Brain microvascular endothelial cell (primary cell): Measurements from ENCODE around the gene GNG7.

ENCODE experiments used
- DNase-seq: peaks from one replicate; pipeline ENCODE4 v3.0.0-alpha.2; 2020
- H3K27ac ChIP-seq: fragments of 250-450 bp; sonication (Bioruptor Pico); 2 replicates; pipeline ENCODE4 v1.5.1; 2020; ENCODE audit warnings: mild to moderate bottlenecking, moderate library complexity
- H3K27me3 ChIP-seq: fragments of 250-450 bp; sonication (Bioruptor Pico); replicated peaks from 2 replicates; pipeline ENCODE4 v1.5.1; 2020; ENCODE audit warnings: mild to moderate bottlenecking
- H3K36me3 ChIP-seq: fragments of 250-450 bp; sonication (Bioruptor Pico); replicated peaks from 2 replicates; pipeline ENCODE4 v1.5.1; 2020; ENCODE audit warnings: mild to moderate bottlenecking
- H3K4me3 ChIP-seq: 2 replicates; pipeline ENCODE4 v1.5.1; 2011; ENCODE audit warnings: low read depth, mild to moderate bottlenecking, control low read depth, low read length, moderate library complexity
- in situ Hi-C: cut with HindIII; loops from 2 replicates; pipeline ENCODE4 v1.10.0; 2017; ENCODE audit warnings: low sequenced_read_pairs, low pct_ligation_motif_present
- TF ChIP-seq, protein P1 (sequence below): IDR thresholded peaks from 2 replicates; pipeline ENCODE4 v1.5.1; 2011; ENCODE audit warnings: low read depth, mild to moderate bottlenecking, moderate library complexity, low read length, control low read depth, inconsistent platforms; ENCODE audit errors: missing control alignments

Gene GNG7

DNA sequence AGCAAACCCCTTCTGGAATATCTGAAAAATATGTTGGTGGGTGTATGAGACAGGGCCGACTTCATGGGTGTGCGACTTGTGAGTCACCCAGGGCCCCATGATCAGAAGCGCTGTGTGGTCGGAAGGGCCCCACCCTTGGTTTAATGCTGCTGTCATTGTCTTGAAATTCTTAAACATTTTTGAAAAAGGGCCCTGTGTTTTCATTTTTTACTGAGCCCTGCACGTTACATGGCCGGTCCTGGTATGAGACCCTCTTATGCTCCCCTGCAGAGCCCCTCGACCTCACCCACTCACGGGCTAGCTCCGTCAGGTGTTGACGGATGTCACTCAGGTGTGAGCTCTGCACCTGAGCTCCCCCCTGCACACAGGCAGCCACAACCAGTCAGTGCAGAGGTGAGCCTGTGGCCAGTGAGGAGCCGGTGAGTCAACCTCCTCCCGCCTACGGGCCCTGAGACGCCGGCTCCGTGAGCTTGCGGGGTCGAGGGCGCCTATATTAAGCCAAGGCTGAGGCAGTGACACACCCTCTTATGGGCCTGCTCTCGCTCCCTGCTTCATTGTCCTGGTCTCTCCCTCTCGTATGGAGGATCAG lies 198.9 kb downstream of the GNG7 start:
- Histone ChIP-seq H3K36me3 (no peaks in the 10 kb centered on the region), H3K27ac (peak overlapping the region; percentile 84), H3K27me3 (no peaks in the 10 kb centered on the region), H3K4me3 (no peak overlapping the region)
- in situ Hi-C loops = no loop called here
- peak; percentile 75 for DNase-seq
- TF ChIP-seq, protein P1, sequence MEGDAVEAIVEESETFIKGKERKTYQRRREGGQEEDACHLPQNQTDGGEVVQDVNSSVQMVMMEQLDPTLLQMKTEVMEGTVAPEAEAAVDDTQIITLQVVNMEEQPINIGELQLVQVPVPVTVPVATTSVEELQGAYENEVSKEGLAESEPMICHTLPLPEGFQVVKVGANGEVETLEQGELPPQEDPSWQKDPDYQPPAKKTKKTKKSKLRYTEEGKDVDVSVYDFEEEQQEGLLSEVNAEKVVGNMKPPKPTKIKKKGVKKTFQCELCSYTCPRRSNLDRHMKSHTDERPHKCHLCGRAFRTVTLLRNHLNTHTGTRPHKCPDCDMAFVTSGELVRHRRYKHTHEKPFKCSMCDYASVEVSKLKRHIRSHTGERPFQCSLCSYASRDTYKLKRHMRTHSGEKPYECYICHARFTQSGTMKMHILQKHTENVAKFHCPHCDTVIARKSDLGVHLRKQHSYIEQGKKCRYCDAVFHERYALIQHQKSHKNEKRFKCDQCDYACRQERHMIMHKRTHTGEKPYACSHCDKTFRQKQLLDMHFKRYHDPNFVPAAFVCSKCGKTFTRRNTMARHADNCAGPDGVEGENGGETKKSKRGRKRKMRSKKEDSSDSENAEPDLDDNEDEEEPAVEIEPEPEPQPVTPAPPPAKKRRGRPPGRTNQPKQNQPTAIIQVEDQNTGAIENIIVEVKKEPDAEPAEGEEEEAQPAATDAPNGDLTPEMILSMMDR = no peak

DNA sequence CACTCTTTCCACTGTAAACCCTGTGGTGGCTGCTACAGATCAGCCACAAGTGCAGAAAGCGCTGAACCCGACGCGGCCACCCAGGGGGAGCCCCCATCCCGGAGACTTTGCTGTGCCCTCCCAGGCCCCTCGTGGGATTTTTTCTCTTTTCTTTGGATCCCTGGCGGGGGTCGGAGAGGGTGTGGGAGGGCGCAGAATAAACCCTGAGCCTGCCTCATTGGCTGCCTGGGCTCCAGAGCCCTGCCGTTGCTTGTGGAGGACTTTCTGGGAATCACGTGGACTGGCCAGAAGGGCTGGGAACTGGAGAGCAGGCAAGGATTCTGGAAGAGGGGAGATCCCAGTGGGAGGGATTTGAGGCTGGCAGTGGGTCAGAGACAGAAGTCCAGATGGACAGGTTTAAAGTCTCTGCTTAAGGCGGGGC lies 201.6 kb downstream of the GNG7 start:
- no peak overlapping the region for H3K4me3 ChIP-seq
- H3K27me3 ChIP-seq = no peaks in the 10 kb centered on the region
- TF ChIP-seq, protein P1 = no peak
- no peaks in the 10 kb centered on the region for H3K36me3 ChIP-seq
- in situ Hi-C loops = no loop called here
- DNase-seq = no peak
- H3K27ac ChIP-seq = no peak overlapping the region

DNA sequence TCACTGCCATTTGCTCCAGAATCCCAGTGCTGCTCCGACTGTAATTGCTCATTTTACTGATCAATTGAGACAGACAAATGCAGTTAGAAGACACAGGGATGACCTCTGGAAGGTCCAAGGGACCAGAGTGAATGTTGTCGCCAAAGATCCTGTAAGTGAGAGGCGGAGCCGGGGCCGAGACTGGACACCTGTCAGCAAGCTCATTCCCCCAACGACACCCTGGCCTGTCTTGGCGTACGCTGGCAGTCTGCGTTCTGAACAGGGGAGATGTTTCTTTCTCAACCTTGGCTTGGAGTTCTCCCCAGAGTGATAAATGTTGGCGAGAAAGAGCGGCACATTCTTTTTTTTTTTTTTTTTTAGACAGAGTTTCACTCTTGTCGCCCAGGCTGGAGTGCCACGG lies 202.3 kb downstream of the GNG7 start:
- in situ Hi-C loops = no loop called here
- Histone ChIP-seq H3K27me3 (no peaks in the 10 kb centered on the region), H3K36me3 (no peaks in the 10 kb centered on the region), H3K4me3 (no peak overlapping the region), H3K27ac (no peak overlapping the region)
- DNase-seq = no peak
- TF ChIP-seq, protein P1 = no peak

DNA sequence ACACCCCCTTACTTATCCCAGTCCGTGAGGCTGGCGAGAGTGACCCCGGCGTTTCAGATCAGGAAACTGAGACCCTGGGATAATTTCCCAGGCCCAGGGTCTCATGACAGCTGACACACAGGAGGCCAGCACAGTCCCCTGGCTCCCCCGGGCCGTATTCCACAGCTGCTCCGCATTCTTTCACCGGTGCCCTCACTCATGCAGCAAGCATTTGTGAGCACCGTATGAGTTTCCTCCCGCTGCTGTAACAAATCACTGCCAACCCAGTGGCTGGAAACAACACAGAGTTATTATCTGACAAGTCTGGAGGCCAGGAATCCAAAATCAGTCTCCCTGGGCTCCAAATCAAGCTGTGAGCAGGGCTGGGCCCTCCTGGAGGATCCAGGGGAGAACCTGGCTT lies 205.3 kb downstream of the GNG7 start:
- in situ Hi-C loops = no loop called here
- TF ChIP-seq, protein P1 = no peak
- no peak for DNase-seq
- Histone ChIP-seq H3K36me3 (no peaks in the 10 kb centered on the region), H3K4me3 (no peak overlapping the region), H3K27me3 (no peaks in the 10 kb centered on the region), H3K27ac (no peak overlapping the region)

DNA sequence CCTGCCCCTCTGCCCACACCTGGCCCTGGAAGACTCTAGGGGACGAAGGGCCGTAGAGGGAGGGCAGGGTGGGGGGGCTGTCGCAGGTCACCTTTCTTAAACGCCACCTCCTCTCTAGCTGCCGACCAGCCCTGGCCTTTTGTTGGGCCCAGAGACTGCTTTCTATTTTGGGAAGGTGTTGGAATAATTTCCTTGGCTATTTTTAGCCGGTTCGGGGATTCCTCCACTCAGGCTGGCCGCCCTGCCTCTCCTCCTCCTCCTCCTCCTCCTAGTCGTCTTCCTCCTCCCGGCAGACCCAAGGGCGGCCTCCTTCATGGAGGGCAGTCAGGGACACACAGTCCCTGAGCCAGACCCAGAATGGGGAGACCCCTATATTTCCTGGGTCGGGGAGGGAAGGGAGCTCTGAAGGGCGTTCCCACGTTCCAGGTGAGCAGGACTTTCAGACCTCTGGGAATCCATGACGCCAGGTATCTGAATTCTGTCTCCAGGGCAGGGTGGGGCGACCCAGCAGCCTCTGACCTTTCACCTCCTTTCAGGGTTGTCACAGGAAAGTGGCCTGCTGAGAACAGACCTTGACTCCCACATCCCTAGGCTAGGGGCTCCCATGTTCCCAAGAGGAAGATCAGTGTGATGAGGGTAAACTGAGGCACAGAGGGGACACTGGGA lies 206.7 kb downstream of the GNG7 start:
- Histone ChIP-seq H3K27ac (peak overlapping the region; percentile 80), H3K36me3 (no peaks in the 10 kb centered on the region), H3K27me3 (no peaks in the 10 kb centered on the region), H3K4me3 (no peak overlapping the region)
- TF ChIP-seq, protein P1 = no peak
- no peak for DNase-seq
- in situ Hi-C loops = no loop called here
